OCI-LY7 (cell line): Measurements from ENCODE around the gene NEBL. TPM values are rescaled to one million over a fixed set of nuclear protein-coding genes. Genes with fewer than 3 reads are reported as not detected.

Experiments used
- BruUV-seq: library from RNA; stranded (reverse); fragments of 400-500 nt; replicated peaks from 2 replicates; lab custom pipeline; 2021; lab: Mats Ljungman, UMichigan
- CTCF ChIA-PET: fragments of 300-600 bp; sonication (Branson Sonifier 250); formaldehyde crosslinking; loops from one replicate; lab custom pipeline; 2022; ENCODE audit warnings: antibody characterized with exemption; ENCODE audit not compliant: unreplicated experiment; lab: Charles Lee
- POLR2A ChIA-PET: fragments of 300-600 bp; sonication (Branson Sonifier 250); formaldehyde crosslinking; loops from one replicate; lab custom pipeline; 2022; ENCODE audit warnings: antibody characterized with exemption; lab: Charles Lee
- DNase-seq: peaks from one replicate; pipeline ENCODE4 v3.0.0-alpha.2; 2015; ENCODE audit warnings: low spot score
- H2AFZ ChIP-seq: fragments of 200-600 bp; sonication (generic), shearing (Covaris generic); 2 replicates; pipeline ENCODE4 v1.6.1; 2014; ENCODE audit warnings: mild to moderate bottlenecking, antibody characterized with exemption, low read length, moderate library complexity
- H3K27ac ChIP-seq: fragments of 200-600 bp; sonication (generic); 2 replicates; pipeline ENCODE4 v1.5.1; 2014; ENCODE audit warnings: mixed run types, low read depth, mild to moderate bottlenecking, moderate library complexity, low read length, inconsistent platforms; ENCODE audit not compliant: poor library complexity, severe bottlenecking
- H3K36me3 ChIP-seq: fragments of 200-600 bp; sonication (generic); 2 replicates; pipeline ENCODE4 v1.6.1; 2014; ENCODE audit warnings: mild to moderate bottlenecking, antibody characterized with exemption, low read length, moderate library complexity, mixed read lengths; ENCODE audit not compliant: insufficient read depth
- H3K4me1 ChIP-seq: fragments of 200-600 bp; sonication (generic); 2 replicates; pipeline ENCODE4 v1.5.1; 2014; ENCODE audit warnings: mild to moderate bottlenecking, low read length; ENCODE audit not compliant: insufficient read depth, poor library complexity, severe bottlenecking
- H3K4me2 ChIP-seq: fragments of 200-600 bp; sonication (generic); 2 replicates; pipeline ENCODE4 v1.6.1; 2014; ENCODE audit warnings: mild to moderate bottlenecking, low read length
- H3K4me3 ChIP-seq: fragments of 200-600 bp; sonication (generic); 2 replicates; pipeline ENCODE4 v1.5.1; 2014; ENCODE audit warnings: mild to moderate bottlenecking, low read depth, low read length; ENCODE audit not compliant: poor library complexity, severe bottlenecking
- H3K79me2 ChIP-seq: fragments of 200-600 bp; sonication (generic); 2 replicates; pipeline ENCODE4 v1.6.1; 2016; ENCODE audit warnings: low read depth, mild to moderate bottlenecking, low read length, moderate library complexity, mixed read lengths; ENCODE audit not compliant: insufficient read depth
- H3K9me2 ChIP-seq: fragments of 200-600 bp; sonication (generic); 2 replicates; pipeline ENCODE4 v1.6.1; 2016; ENCODE audit warnings: mild to moderate bottlenecking, low read length, mixed read lengths; ENCODE audit not compliant: insufficient read depth
- H3K9me3 ChIP-seq: fragments of 200-600 bp; sonication (generic); 2 replicates; pipeline ENCODE4 v1.6.1; 2014; ENCODE audit warnings: mild to moderate bottlenecking, mixed run types, low read length, mixed read lengths
- H4K20me1 ChIP-seq: fragments of 200-600 bp; sonication (generic); 2 replicates; pipeline ENCODE4 v1.6.1; 2014; ENCODE audit warnings: mild to moderate bottlenecking, antibody characterized with exemption, low read length, moderate library complexity, mixed read lengths; ENCODE audit not compliant: insufficient read depth
- EZH2phosphoT487 ChIP-seq: fragments of 200-600 bp; sonication (generic); IDR thresholded peaks from 2 replicates; pipeline ENCODE4 v1.6.1; 2018; ENCODE audit warnings: low read depth, borderline replicate concordance, mild to moderate bottlenecking, mixed run types, antibody characterized with exemption, low read length, moderate library complexity, mixed read lengths
- intact Hi-C: fragments of 100-400 bp; cut with micrococcal nuclease; formaldehyde crosslinking; loops from one replicate; pipeline ENCODE4 v1.10.0; 2022; ENCODE audit not compliant: unreplicated experiment
- total RNA-seq, 2 experiments: library from RNA; depleted of rRNA in 1 of 2; stranded (reverse); fragments of >200 nt in 1 of 2; shearing (Covaris generic) in 1 of 2; gene quantifications; 2 replicates each; pipeline ENCODE4 v1.2.3, GENCODE V29; 2014 to 2022
- TF ChIP-seq, protein P1 (sequence below): fragments of 200-600 bp; sonication (generic); conservative IDR thresholded peaks from 2 replicates; pipeline ENCODE4 v1.5.1; 2014; ENCODE audit warnings: mild to moderate bottlenecking, antibody characterized with exemption, low read length, moderate library complexity, mixed read lengths

NEBL gene
- total RNA-seq, 2 experiments from 2014 or later, result 1.1 TPM; not detected in 1

DNA sequence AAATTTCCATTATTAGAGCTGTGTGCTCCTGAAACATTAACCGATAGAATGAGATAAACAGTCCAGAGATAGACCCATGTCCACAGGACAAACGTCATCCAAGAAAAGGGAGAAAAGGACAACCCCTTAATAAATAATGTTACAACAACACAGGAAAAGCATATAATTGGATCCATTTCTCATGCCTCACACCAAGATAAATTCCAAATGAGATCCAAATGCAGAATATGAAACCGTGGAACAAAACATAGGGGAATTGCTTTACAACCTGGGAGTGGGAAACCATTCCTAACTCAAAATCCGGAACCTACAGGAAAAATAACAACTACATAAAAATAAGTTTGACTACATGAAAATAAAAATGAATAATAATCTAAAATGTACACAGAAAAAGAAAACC, 22.4 kb upstream of the NEBL start:
- H3K9me2 ChIP-seq, result no peaks in the 10 kb centered on the region
- no peak overlapping the region for H3K27ac ChIP-seq
- H3K9me3 ChIP-seq, result no peaks in the 10 kb centered on the region
- H3K36me3 ChIP-seq, result no peaks in the 10 kb centered on the region
- H2AFZ ChIP-seq, result no peak overlapping the region
- TF ChIP-seq, protein P1, sequence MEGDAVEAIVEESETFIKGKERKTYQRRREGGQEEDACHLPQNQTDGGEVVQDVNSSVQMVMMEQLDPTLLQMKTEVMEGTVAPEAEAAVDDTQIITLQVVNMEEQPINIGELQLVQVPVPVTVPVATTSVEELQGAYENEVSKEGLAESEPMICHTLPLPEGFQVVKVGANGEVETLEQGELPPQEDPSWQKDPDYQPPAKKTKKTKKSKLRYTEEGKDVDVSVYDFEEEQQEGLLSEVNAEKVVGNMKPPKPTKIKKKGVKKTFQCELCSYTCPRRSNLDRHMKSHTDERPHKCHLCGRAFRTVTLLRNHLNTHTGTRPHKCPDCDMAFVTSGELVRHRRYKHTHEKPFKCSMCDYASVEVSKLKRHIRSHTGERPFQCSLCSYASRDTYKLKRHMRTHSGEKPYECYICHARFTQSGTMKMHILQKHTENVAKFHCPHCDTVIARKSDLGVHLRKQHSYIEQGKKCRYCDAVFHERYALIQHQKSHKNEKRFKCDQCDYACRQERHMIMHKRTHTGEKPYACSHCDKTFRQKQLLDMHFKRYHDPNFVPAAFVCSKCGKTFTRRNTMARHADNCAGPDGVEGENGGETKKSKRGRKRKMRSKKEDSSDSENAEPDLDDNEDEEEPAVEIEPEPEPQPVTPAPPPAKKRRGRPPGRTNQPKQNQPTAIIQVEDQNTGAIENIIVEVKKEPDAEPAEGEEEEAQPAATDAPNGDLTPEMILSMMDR, result no peak
- no peak for TF ChIP-seq EZH2phosphoT487
- DNase-seq, result no peak
- H4K20me1 ChIP-seq, result no peaks in the 10 kb centered on the region
- ChIA-PET POLR2A (interaction anchor here (1.0 kb wide), 1 partner anchor 9 kb away, joined by 3 read pairs; no protein-coding TSS in a partner anchor), CTCF (no interaction called here)
- H3K79me2 ChIP-seq, result no peaks in the 10 kb centered on the region
- intact Hi-C loops, result no loop called here
- no peak overlapping the region for H3K4me3 ChIP-seq
- BruUV-seq, result no TSS peak
- H3K4me2 ChIP-seq, result no peak overlapping the region
- H3K4me1 ChIP-seq, result no peaks in the 10 kb centered on the region

GRCh38 chr10:20916976-20917375, 19.9 kb upstream of the NEBL start:
- Histone ChIP-seq H4K20me1 (no peaks in the 10 kb centered on the region), H3K4me1 (no peaks in the 10 kb centered on the region), H3K36me3 (no peaks in the 10 kb centered on the region), H3K9me3 (no peaks in the 10 kb centered on the region), H3K27ac (no peak overlapping the region), H3K4me3 (no peak overlapping the region), H2AFZ (no peak overlapping the region), H3K9me2 (no peaks in the 10 kb centered on the region), H3K79me2 (no peaks in the 10 kb centered on the region), H3K4me2 (no peak overlapping the region)
- CTCF ChIA-PET, result no interaction called here
- intact Hi-C loops, result no loop called here
- DNase-seq, result no peak
- no peak for TF ChIP-seq EZH2phosphoT487
- TF ChIP-seq, protein P1, result no peak
- POLR2A ChIA-PET, result no interaction called here
- BruUV-seq, result no TSS peak

DNA sequence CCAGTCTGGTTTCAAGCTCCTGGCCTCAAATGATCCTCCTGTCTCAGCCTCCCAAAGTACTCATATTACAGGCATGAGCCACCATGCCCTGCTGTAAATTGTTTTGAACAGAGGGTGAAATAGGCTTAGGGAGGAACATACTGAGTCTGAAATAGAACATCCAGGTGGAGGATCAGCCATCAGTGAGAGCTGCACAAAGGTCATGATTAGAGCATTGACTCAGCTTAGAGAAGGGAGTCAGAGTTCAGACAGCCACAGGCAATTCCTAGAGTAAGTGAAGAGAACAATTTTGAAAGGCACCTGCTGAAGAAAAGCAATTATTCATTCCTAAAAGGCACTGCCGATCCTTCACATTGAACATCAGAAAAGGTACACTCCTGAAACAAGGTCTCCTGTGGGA, 15.9 kb upstream of the NEBL start:
- no peak for DNase-seq
- H3K9me2 ChIP-seq, result no peaks in the 10 kb centered on the region
- no peak overlapping the region for H3K4me3 ChIP-seq
- intact Hi-C loops, result no loop called here
- H4K20me1 ChIP-seq, result no peaks in the 10 kb centered on the region
- no peaks in the 10 kb centered on the region for H3K4me1 ChIP-seq
- no peak overlapping the region for H3K27ac ChIP-seq
- no peaks in the 10 kb centered on the region for H3K79me2 ChIP-seq
- TF ChIP-seq, protein P1, result no peak
- TF ChIP-seq EZH2phosphoT487, result no peak
- H3K4me2 ChIP-seq, result no peak overlapping the region
- ChIA-PET CTCF (no interaction called here), POLR2A (interaction anchor here (1.4 kb wide), 1 partner anchor 9 kb away, joined by 3 read pairs; no protein-coding TSS in a partner anchor)
- H3K36me3 ChIP-seq, result no peaks in the 10 kb centered on the region
- H2AFZ ChIP-seq, result no peak overlapping the region
- no TSS peak for BruUV-seq
- no peaks in the 10 kb centered on the region for H3K9me3 ChIP-seq
